Liver (tissue), 3 donors: ENCODE results near the gene LENEP.

ENCODE experiments used
- SP1 ChIP-seq: IDR thresholded peaks from 2 replicates; pipeline ENCODE4 v1.6.1; 2018; ENCODE audit warnings: antibody characterized with exemption, mild to moderate bottlenecking
- YY1 ChIP-seq: IDR thresholded peaks from 2 replicates; pipeline ENCODE4 v1.6.1; 2016; ENCODE audit warnings: antibody characterized with exemption, mild to moderate bottlenecking
- TF ChIP-seq, protein P1 (sequence below): fragments of 150-350 bp; IDR thresholded peaks from 2 replicates; pipeline ENCODE4 v1.5.1; 2017; ENCODE audit warnings: improper control_type of control experiment, low read depth, low read length; ENCODE audit not compliant: missing input control
- TF ChIP-seq, protein P2 (sequence below): IDR thresholded peaks from 2 replicates; pipeline ENCODE4 v1.6.1; 2016; ENCODE audit warnings: antibody characterized with exemption
- donor health status: healthy.
- donor health status: healthy.

DNA sequence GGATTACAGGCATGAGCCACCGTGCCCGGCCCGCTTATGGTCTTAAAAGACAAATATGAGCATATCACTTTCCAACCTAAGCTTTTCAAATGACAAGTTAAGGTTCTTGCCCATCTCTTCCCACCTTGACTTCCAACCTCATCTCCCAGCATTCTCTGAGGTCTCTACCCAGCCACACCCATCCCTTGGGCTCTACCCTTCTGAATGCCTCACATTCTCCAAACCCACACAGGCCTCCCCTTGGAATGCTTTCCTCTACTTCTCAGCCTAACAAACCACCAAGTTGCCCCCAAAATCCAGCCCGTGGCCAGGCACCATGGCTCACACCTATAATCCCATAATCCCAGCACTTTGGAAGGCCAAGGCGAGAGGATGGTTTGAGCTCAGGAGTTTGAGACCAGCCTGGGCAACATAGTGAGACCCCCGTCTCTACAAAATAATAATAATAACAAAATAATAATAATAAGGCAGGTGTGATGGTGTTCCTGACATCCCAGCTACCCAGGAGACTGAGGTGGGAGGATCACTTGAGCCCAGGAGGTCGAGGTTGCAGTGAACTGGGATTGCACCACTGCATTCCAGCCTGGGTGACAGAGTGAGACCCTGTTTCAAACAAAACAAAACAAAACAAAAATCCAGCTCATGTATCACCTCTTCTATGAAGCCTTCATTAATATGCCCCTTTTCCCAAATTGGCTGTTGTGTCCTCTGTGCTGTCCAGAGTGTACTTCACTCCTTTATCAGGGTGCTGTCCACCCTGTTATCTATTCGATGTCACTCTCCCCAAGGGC lies 28.9 kb downstream of the LENEP start:
- TF ChIP-seq, protein P1, sequence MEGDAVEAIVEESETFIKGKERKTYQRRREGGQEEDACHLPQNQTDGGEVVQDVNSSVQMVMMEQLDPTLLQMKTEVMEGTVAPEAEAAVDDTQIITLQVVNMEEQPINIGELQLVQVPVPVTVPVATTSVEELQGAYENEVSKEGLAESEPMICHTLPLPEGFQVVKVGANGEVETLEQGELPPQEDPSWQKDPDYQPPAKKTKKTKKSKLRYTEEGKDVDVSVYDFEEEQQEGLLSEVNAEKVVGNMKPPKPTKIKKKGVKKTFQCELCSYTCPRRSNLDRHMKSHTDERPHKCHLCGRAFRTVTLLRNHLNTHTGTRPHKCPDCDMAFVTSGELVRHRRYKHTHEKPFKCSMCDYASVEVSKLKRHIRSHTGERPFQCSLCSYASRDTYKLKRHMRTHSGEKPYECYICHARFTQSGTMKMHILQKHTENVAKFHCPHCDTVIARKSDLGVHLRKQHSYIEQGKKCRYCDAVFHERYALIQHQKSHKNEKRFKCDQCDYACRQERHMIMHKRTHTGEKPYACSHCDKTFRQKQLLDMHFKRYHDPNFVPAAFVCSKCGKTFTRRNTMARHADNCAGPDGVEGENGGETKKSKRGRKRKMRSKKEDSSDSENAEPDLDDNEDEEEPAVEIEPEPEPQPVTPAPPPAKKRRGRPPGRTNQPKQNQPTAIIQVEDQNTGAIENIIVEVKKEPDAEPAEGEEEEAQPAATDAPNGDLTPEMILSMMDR: no peak
- TF ChIP-seq YY1: no peak
- TF ChIP-seq, protein P2, sequence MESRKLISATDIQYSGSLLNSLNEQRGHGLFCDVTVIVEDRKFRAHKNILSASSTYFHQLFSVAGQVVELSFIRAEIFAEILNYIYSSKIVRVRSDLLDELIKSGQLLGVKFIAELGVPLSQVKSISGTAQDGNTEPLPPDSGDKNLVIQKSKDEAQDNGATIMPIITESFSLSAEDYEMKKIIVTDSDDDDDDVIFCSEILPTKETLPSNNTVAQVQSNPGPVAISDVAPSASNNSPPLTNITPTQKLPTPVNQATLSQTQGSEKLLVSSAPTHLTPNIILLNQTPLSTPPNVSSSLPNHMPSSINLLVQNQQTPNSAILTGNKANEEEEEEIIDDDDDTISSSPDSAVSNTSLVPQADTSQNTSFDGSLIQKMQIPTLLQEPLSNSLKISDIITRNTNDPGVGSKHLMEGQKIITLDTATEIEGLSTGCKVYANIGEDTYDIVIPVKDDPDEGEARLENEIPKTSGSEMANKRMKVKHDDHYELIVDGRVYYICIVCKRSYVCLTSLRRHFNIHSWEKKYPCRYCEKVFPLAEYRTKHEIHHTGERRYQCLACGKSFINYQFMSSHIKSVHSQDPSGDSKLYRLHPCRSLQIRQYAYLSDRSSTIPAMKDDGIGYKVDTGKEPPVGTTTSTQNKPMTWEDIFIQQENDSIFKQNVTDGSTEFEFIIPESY: no peak
- no peak for TF ChIP-seq SP1
